ENCODE data around the gene E2F2. TPM values are rescaled to one million over a fixed set of nuclear protein-coding genes. Genes with fewer than 3 reads are reported as not detected.

E2F2 gene
- total and polyA plus RNA-seq, 2 experiments from 2014 or later, result 0.85 to 1.2 TPM

DNA sequence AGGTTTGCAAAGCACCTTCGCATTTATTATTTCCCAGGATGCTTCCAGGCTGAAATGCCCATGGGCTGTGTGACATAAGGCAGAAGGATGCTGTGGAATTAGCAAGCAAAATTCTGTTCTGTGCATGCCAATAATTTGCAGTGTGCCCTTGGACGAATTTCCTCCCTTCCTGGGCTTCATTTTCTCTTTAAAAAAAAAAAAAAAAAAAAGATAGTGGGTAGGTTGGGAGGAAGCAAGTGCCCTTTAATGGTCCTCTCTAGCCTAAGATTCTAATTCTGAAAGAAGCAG lies 30.7 kb upstream of the E2F2 start:
- Histone ChIP-seq H3K9me2 (replicated peaks; ENCODE audit: insufficient read depth) (no peaks in the 10 kb centered on the region), H2AFZ (no peak overlapping the region), H3K9me3 (ENCODE audit: low read depth) (no peaks in the 10 kb centered on the region), H3K36me3 (replicated peaks; ENCODE audit: insufficient read depth, low read depth) (no peaks in the 10 kb centered on the region), H3K79me2 (peaks cover 24% of the 10 kb centered on the region), H3K4me1 (ENCODE audit: insufficient read depth) (peaks cover 49% of the 10 kb centered on the region), H3K27ac (peak overlapping the region; percentile 97), H3K4me3 (no peak overlapping the region), H3K27me3 (no peaks in the 10 kb centered on the region), H3K4me2 (peak overlapping the region; percentile 83), H4K20me1 (ENCODE audit: insufficient read depth, poor library complexity, severe bottlenecking) (peaks cover 6% of the 10 kb centered on the region)
- DNase-seq (ENCODE audit: low spot score), result no peak
- 18% methylated on average over 2 of the region's 2 CpGs for WGBS (ENCODE audit: low lambda C conversion rate, missing lambda C conversion rate)
- TF ChIP-seq EZH2 (IDR thresholded peaks at IDR 0.05; ENCODE audit: borderline replicate concordance) (no peak), EZH2phosphoT487 (IDR thresholded peaks at IDR 0.05; ENCODE audit: low read depth, severe bottlenecking, unreplicated experiment) (no peak)
- TF ChIP-seq, protein P1, sequence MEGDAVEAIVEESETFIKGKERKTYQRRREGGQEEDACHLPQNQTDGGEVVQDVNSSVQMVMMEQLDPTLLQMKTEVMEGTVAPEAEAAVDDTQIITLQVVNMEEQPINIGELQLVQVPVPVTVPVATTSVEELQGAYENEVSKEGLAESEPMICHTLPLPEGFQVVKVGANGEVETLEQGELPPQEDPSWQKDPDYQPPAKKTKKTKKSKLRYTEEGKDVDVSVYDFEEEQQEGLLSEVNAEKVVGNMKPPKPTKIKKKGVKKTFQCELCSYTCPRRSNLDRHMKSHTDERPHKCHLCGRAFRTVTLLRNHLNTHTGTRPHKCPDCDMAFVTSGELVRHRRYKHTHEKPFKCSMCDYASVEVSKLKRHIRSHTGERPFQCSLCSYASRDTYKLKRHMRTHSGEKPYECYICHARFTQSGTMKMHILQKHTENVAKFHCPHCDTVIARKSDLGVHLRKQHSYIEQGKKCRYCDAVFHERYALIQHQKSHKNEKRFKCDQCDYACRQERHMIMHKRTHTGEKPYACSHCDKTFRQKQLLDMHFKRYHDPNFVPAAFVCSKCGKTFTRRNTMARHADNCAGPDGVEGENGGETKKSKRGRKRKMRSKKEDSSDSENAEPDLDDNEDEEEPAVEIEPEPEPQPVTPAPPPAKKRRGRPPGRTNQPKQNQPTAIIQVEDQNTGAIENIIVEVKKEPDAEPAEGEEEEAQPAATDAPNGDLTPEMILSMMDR (IDR thresholded peaks at IDR 0.05; ENCODE audit: poor library complexity), result no peak

DNA sequence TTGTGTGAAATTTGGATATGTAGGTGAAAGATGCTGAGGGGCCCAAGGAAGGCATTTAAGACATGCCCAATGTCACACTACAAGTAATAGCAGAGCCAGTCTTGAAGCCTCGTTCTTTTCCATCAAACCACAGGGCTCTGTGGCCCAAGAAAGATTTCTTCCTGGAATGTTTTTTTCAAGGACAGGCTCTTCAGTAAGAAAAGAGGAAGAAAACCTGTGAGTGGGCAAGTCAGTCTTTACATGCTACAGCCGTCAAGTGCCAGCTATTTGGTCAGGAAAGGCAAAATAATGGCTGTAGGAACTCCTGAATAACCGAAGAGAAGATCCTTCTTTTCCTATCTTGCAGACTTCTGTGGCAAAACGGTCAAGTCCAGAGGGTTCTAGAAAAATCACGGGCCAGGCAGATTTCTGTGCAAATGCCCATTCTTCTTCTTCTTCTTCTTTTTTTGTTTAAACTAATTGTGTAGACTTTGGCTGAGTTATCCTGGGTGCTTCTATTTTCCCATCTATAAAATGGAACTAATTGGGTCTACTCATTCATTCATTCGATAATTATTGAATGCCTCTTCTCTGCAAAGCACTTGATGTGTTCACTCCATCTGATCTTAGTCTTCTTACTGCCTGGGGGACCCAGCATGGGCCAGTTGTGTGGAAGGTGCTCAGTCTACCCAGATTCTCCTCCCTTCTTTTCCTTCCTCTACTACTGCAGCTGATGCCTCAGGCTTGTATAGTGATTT lies 30.2 kb upstream of the E2F2 start:
- Histone ChIP-seq H3K36me3 (replicated peaks; ENCODE audit: insufficient read depth, low read depth) (no peaks in the 10 kb centered on the region), H3K4me2 (peak overlapping the region; percentile 83)

DNA sequence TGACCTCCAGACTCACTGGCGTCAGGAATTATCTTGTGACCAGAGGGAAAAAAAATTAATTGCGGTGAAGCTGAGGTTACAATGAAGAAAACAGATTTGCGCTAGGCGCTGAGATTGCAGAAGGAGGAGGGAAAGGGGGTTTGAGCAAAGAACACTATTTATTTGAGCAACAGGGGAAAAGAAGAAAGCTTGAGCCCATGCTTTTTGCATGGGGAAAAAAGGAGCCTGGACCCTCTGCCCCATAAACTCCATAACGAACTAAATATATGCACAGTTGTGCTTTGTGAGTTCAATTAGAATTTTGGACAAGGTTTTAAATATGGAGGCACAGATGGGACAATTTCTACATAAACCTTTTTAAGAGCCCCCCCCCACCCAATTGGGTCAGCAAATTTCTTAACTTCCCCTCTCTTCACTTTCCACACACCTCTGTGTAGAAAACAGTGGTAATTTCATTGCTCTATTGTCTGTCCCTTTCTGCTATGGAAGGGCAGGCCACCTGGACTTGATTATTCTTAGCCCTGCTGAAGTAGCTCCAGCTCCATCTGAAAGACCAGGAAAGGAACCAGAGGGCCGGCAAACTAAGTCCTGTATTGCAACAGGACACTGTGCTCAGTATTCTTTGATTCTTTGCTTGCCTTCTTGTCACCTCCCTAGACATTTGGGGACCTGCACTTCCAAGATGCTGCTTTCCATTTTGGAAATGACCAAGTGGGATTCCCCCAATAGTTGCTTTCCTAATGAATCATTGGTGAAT lies 29.1 kb upstream of the E2F2 start:
- Histone ChIP-seq H3K27ac (peak overlapping the region; percentile 97), H3K4me2 (peak overlapping the region; percentile 83), H3K4me1 (ENCODE audit: insufficient read depth) (peaks cover 65% of the 10 kb centered on the region), H3K9me2 (replicated peaks; ENCODE audit: insufficient read depth) (no peaks in the 10 kb centered on the region), H3K36me3 (replicated peaks; ENCODE audit: insufficient read depth, low read depth) (no peaks in the 10 kb centered on the region), H3K27me3 (no peaks in the 10 kb centered on the region), H3K4me3 (no peak overlapping the region), H4K20me1 (ENCODE audit: insufficient read depth, poor library complexity, severe bottlenecking) (peaks cover 6% of the 10 kb centered on the region), H3K79me2 (peaks cover 24% of the 10 kb centered on the region), H3K9me3 (ENCODE audit: low read depth) (no peaks in the 10 kb centered on the region), H2AFZ (peak overlapping the region; percentile 3)
- TF ChIP-seq, protein P1 (IDR thresholded peaks at IDR 0.05; ENCODE audit: poor library complexity), result no peak
- no peak for TF ChIP-seq EZH2 (IDR thresholded peaks at IDR 0.05; ENCODE audit: borderline replicate concordance)
- TF ChIP-seq EZH2phosphoT487 (IDR thresholded peaks at IDR 0.05; ENCODE audit: low read depth, severe bottlenecking, unreplicated experiment), result no peak
- 9% methylated on average over 6 of the region's 6 CpGs for WGBS (ENCODE audit: low lambda C conversion rate, missing lambda C conversion rate)
- DNase-seq (ENCODE audit: low spot score), result no peak

More for the DNA sequence above, 30.2 kb upstream of the E2F2 start:
- DNase-seq (ENCODE audit: low spot score), result no peak
- H3K9me3 ChIP-seq (ENCODE audit: low read depth), result no peaks in the 10 kb centered on the region
- no peak overlapping the region for H3K4me3 ChIP-seq
- H3K9me2 ChIP-seq (replicated peaks; ENCODE audit: insufficient read depth), result no peaks in the 10 kb centered on the region
- peaks cover 24% of the 10 kb centered on the region for H3K79me2 ChIP-seq
- 54% methylated on average over 6 of the region's 6 CpGs for WGBS (ENCODE audit: low lambda C conversion rate, missing lambda C conversion rate)
- TF ChIP-seq, protein P1 (IDR thresholded peaks at IDR 0.05; ENCODE audit: poor library complexity), result no peak
- TF ChIP-seq EZH2phosphoT487 (IDR thresholded peaks at IDR 0.05; ENCODE audit: low read depth, severe bottlenecking, unreplicated experiment), result no peak
- TF ChIP-seq EZH2 (IDR thresholded peaks at IDR 0.05; ENCODE audit: borderline replicate concordance), result no peak
- no peak overlapping the region for H2AFZ ChIP-seq
- peak overlapping the region; percentile 97 for H3K27ac ChIP-seq
- no peaks in the 10 kb centered on the region for H3K27me3 ChIP-seq
- H3K4me1 ChIP-seq (ENCODE audit: insufficient read depth), result peaks cover 55% of the 10 kb centered on the region
- peaks cover 6% of the 10 kb centered on the region for H4K20me1 ChIP-seq (ENCODE audit: insufficient read depth, poor library complexity, severe bottlenecking)
